Hematopoietic multipotent progenitor cell treated with erythropoietin and hydrocortisone succinate and interleukin-3 and kit ligand, for 6 days (in vitro differentiated cells): ENCODE measurements around the gene GCFC2.
"Not testable (repeated sequence)": the region's sequence is repeated elsewhere in the genome, so short reads cannot be mapped to it uniquely, and the experiment has no call there.

ENCODE experiments used
- DNase-seq: peaks from one replicate; pipeline ENCODE4 v3.0.0-alpha.2; 2015

Gene GCFC2

GRCh38 chr2:75679556-75679955 lies 31.2 kb downstream of the GCFC2 start:
- DNase-seq = no peak

GRCh38 chr2:75676464-75676863 lies 34.3 kb downstream of the GCFC2 start:
- DNase-seq = peak; percentile 12

- no peak for DNase-seq
These were observed 34.8 kb downstream of the GCFC2 start for GRCh38 chr2:75675908-75676307.

- DNase-seq = not testable (repeated sequence)
These were observed 35.3 kb downstream of the GCFC2 start for GRCh38 chr2:75675423-75675822.

- no peak for DNase-seq
These were observed 42.8 kb downstream of the GCFC2 start for GRCh38 chr2:75667884-75668283.

GRCh38 chr2:75666911-75667310 lies 43.8 kb downstream of the GCFC2 start:
- DNase-seq = no peak

GRCh38 chr2:75657798-75658197 lies 52.9 kb downstream of the GCFC2 start:
- no peak for DNase-seq

- DNase-seq = no peak
These were observed 54.2 kb downstream of the GCFC2 start for GRCh38 chr2:75656563-75656962.

- no peak for DNase-seq
These were observed 54.9 kb downstream of the GCFC2 start for GRCh38 chr2:75655861-75656260.

GRCh38 chr2:75654012-75654411 lies 56.7 kb downstream of the GCFC2 start:
- no peak for DNase-seq

- DNase-seq = peak; percentile 52
These were observed 62.9 kb downstream of the GCFC2 start for GRCh38 chr2:75647771-75648170.

GRCh38 chr2:75646583-75647425 lies 63.9 kb downstream of the GCFC2 start, which contains the start of gene MRPL19:
TSS of gene MRPL19 (plus strand) at chr2:75646783. CDS start at chr2:75646808, 25 bp downstream.
- peak; percentile 96 for DNase-seq

- no peak for DNase-seq
These were observed 64.6 kb downstream of the GCFC2 start for GRCh38 chr2:75646090-75646582.

GRCh38 chr2:75645643-75646042 lies 65.1 kb downstream of the GCFC2 start:
- DNase-seq = no peak

- DNase-seq = no peak
These were observed 66.7 kb downstream of the GCFC2 start for GRCh38 chr2:75643980-75644379.

GRCh38 chr2:75641587-75641986 lies 69.1 kb downstream of the GCFC2 start:
- DNase-seq = no peak

- peak; percentile 83 for DNase-seq
These were observed 70.0 kb downstream of the GCFC2 start for GRCh38 chr2:75640621-75641121.

GRCh38 chr2:75637568-75637967 lies 73.1 kb downstream of the GCFC2 start:
- DNase-seq = no peak

- DNase-seq = no peak
These were observed 75.8 kb downstream of the GCFC2 start for GRCh38 chr2:75634945-75635344.

- DNase-seq = no peak
These were observed 77.1 kb downstream of the GCFC2 start for GRCh38 chr2:75633620-75634019.

- no peak for DNase-seq
These were observed 77.9 kb downstream of the GCFC2 start for GRCh38 chr2:75632813-75633212.

GRCh38 chr2:75632091-75632701 lies 78.5 kb downstream of the GCFC2 start:
- DNase-seq = no peak

GRCh38 chr2:75627902-75628504 lies 82.7 kb downstream of the GCFC2 start:
- peak; percentile 82 for DNase-seq

- DNase-seq = no peak
These were observed 87.8 kb downstream of the GCFC2 start for GRCh38 chr2:75622929-75623328.
